ENCODE measurements around the gene FNDC10.
"Not testable (repeated sequence)": the region's sequence is repeated elsewhere in the genome, so short reads cannot be mapped to it uniquely, and the experiment has no call there.

The FNDC10 gene

GRCh38 chr1:1599935-1600860, at the start of gene FNDC10:
FNDC10 (minus strand) TSS chr1:1600135; CDS start chr1:1600015, 120 bp downstream.
- DNase-seq: no peak

GRCh38 chr1:1648265-1648664, 48.3 kb upstream of the FNDC10 start:
- not testable (repeated sequence) for DNase-seq

GRCh38 chr1:1647567-1648241, 47.8 kb upstream of the FNDC10 start:
- DNase-seq: not testable (repeated sequence)

- not testable (repeated sequence) for DNase-seq
Observed at GRCh38 chr1:1646326-1646725, 46.4 kb upstream of the FNDC10 start.

- not testable (repeated sequence) for DNase-seq
Observed at GRCh38 chr1:1640711-1641461, 41.0 kb upstream of the FNDC10 start.

- not testable (repeated sequence) for DNase-seq
Observed at GRCh38 chr1:1640081-1640480, 40.1 kb upstream of the FNDC10 start.

- DNase-seq: not testable (repeated sequence)
Observed at GRCh38 chr1:1639368-1639767, 39.4 kb upstream of the FNDC10 start.

- DNase-seq: not testable (repeated sequence)
Observed at GRCh38 chr1:1638528-1638927, 38.6 kb upstream of the FNDC10 start.

GRCh38 chr1:1637479-1637875, 37.5 kb upstream of the FNDC10 start:
- not testable (repeated sequence) for DNase-seq

GRCh38 chr1:1636621-1637478, 36.9 kb upstream of the FNDC10 start:
- not testable (repeated sequence) for DNase-seq

- DNase-seq: not testable (repeated sequence)
Observed at GRCh38 chr1:1634613-1635012, 34.7 kb upstream of the FNDC10 start.

GRCh38 chr1:1633409-1633808, 33.5 kb upstream of the FNDC10 start:
- DNase-seq: not testable (repeated sequence)

- DNase-seq: no peak
Observed at GRCh38 chr1:1631782-1632420, 32.0 kb upstream of the FNDC10 start, which contains the start of gene MMP23B. MMP23B (plus strand) TSS chr1:1632173; CDS start chr1:1632219, 46 bp downstream.

- DNase-seq: no peak
Observed at GRCh38 chr1:1630965-1631781, 31.2 kb upstream of the FNDC10 start.

- no peak for DNase-seq
Observed at GRCh38 chr1:1630191-1630964, 30.4 kb upstream of the FNDC10 start.

GRCh38 chr1:1629430-1630190, 29.7 kb upstream of the FNDC10 start:
- no peak for DNase-seq

- no peak for DNase-seq
Observed at GRCh38 chr1:1628754-1629429, 29.0 kb upstream of the FNDC10 start.
